Peyer's patch (tissue), 4 donors: ENCODE measurements around the gene TRIM25.

Source experiments
- CTCF ChIP-seq, 6 experiments: fragments of 450-650 bp in 4 of 6; fragments of 200-600 bp in 2 of 6; sonication (generic) in 1 of 6; IDR thresholded peaks; one replicate each; pipeline ENCODE4 v1.5.1; 2017 to 2019; ENCODE audit warnings: antibody characterized with exemption in 6 of 6, mild to moderate bottlenecking in 3 of 6, moderate library complexity in 1 of 6
- POLR2A ChIP-seq, 2 donors: fragments of 450-650 bp; IDR thresholded peaks; one replicate each; pipeline ENCODE4 v1.5.1; 2017; ENCODE audit warnings: antibody characterized with exemption in 2 of 2, mild to moderate bottlenecking in 2 of 2, moderate library complexity in 2 of 2

- TF ChIP-seq CTCF (IDR thresholded peaks at IDR 0.05) (no peak), POLR2A (IDR thresholded peaks at IDR 0.05) (no peak)
Observed at GRCh38 chr17:56930739-56931337, 17.0 kb upstream of the TRIM25 start.
